ENCODE results near the gene WRNIP1.

DNA sequence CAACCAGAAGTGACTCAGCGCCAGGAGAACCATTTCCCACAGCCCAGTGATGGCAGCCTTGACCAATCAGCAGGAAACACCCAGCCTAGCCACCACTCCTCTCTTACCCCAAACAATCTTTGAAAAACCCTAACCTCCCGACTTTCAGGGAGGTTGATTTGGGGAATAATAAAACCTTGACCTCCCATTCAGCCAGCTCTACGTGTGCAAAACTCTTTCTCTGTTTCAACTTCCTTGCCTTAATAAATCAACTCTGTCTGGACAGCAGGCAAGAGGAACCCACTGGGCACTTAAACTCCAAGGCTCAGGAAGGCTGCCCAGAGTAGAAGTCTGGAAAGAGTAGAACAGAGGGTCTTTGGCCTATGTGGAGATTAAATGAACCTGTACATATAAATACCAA is 41.5 kb downstream of the WRNIP1 start:
- TF ChIP-seq IRF1 (CRISPR knock-in tag; IDR thresholded peaks at IDR 0.05) (no peak), SMAD3 (CRISPR knock-in tag; IDR thresholded peaks at IDR 0.05; ENCODE audit: borderline replicate concordance) (no peak), NR1H2 (CRISPR knock-in tag; IDR thresholded peaks at IDR 0.05) (no peak), ATF2 (CRISPR knock-in tag; IDR thresholded peaks at IDR 0.05; ENCODE audit: borderline replicate concordance, low read depth) (no peak), CTCF (IDR thresholded peaks at IDR 0.05) (no peak), TEAD4 (CRISPR knock-in tag; IDR thresholded peaks at IDR 0.05) (no peak), IRF2 (CRISPR knock-in tag; IDR thresholded peaks at IDR 0.05; ENCODE audit: borderline replicate concordance, low read depth) (no peak), CREB1 (CRISPR knock-in tag; IDR thresholded peaks at IDR 0.05) (no peak), ZNF317 (CRISPR knock-in tag; IDR thresholded peaks at IDR 0.05; ENCODE audit: borderline replicate concordance, low read depth) (no peak), CBFB (CRISPR knock-in tag; IDR thresholded peaks at IDR 0.05; ENCODE audit: low read depth) (no peak), ATF1 (CRISPR knock-in tag; IDR thresholded peaks at IDR 0.05) (no peak)
- TF ChIP-seq, protein P1, sequence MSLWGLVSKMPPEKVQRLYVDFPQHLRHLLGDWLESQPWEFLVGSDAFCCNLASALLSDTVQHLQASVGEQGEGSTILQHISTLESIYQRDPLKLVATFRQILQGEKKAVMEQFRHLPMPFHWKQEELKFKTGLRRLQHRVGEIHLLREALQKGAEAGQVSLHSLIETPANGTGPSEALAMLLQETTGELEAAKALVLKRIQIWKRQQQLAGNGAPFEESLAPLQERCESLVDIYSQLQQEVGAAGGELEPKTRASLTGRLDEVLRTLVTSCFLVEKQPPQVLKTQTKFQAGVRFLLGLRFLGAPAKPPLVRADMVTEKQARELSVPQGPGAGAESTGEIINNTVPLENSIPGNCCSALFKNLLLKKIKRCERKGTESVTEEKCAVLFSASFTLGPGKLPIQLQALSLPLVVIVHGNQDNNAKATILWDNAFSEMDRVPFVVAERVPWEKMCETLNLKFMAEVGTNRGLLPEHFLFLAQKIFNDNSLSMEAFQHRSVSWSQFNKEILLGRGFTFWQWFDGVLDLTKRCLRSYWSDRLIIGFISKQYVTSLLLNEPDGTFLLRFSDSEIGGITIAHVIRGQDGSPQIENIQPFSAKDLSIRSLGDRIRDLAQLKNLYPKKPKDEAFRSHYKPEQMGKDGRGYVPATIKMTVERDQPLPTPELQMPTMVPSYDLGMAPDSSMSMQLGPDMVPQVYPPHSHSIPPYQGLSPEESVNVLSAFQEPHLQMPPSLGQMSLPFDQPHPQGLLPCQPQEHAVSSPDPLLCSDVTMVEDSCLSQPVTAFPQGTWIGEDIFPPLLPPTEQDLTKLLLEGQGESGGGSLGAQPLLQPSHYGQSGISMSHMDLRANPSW (CRISPR knock-in tag; conservative IDR thresholded peaks at IDR 0.05; ENCODE audit: low read depth): no peak

Data from WTC11 (cell line).